A673 (cell line): ENCODE measurements around the gene PDE8A. TPM values are rescaled to one million over a fixed set of nuclear protein-coding genes. Genes with fewer than 3 reads are reported as not detected.
"Not testable (repeated sequence)": the region's sequence is repeated elsewhere in the genome, so short reads cannot be mapped to it uniquely, and the experiment has no call there.

Experiments
- BruUV-seq: library from RNA; stranded (reverse); fragments of 400-500 nt; replicated peaks from 2 replicates; lab custom pipeline; 2021; lab: Mats Ljungman, UMichigan
- CTCF ChIA-PET: fragments of 300-600 bp; sonication (Branson Sonifier 250); formaldehyde crosslinking; loops from one replicate; lab custom pipeline; 2022; ENCODE audit warnings: antibody characterized with exemption; lab: Charles Lee
- POLR2A ChIA-PET: fragments of 300-600 bp; sonication (Branson Sonifier 250); formaldehyde crosslinking; loops from one replicate; lab custom pipeline; 2022; ENCODE audit warnings: antibody characterized with exemption; ENCODE audit not compliant: low non-redundant PET; lab: Charles Lee
- DNase-seq: peaks from one replicate; pipeline ENCODE4 v3.0.0-alpha.2; 2015; ENCODE audit warnings: low spot score
- H3K27ac ChIP-seq: fragments of 200-600 bp; sonication (generic); 2 replicates; pipeline ENCODE4 v1.5.1; 2016; ENCODE audit warnings: mixed run types, low read depth, mild to moderate bottlenecking, mixed read lengths, antibody characterized with exemption, low read length; ENCODE audit not compliant: poor library complexity, severe bottlenecking
- H3K27me3 ChIP-seq: fragments of 200-600 bp; sonication (generic); replicated peaks from 2 replicates; pipeline ENCODE4 v1.6.1; 2017; ENCODE audit warnings: mixed run types, low read depth, mild to moderate bottlenecking, mixed read lengths, antibody characterized with exemption, low read length; ENCODE audit not compliant: insufficient read depth, poor library complexity
- H3K36me3 ChIP-seq: fragments of 200-600 bp; sonication (generic); 2 replicates; pipeline ENCODE4 v1.6.1; 2016; ENCODE audit warnings: mixed run types, mild to moderate bottlenecking, mixed read lengths, antibody characterized with exemption, low read length; ENCODE audit not compliant: insufficient read depth, poor library complexity, severe bottlenecking
- H3K4me1 ChIP-seq: fragments of 200-600 bp; sonication (generic); 2 replicates; pipeline ENCODE4 v1.6.1; 2017; ENCODE audit warnings: mixed run types, mild to moderate bottlenecking, mixed read lengths, antibody characterized with exemption, low read length; ENCODE audit not compliant: insufficient read depth, poor library complexity, severe bottlenecking
- H3K4me3 ChIP-seq: fragments of 200-600 bp; sonication (generic); 2 replicates; pipeline ENCODE4 v1.5.1; 2016; ENCODE audit warnings: low read depth, mixed run types, mild to moderate bottlenecking, mixed read lengths, low read length; ENCODE audit not compliant: poor library complexity, severe bottlenecking
- H3K9me3 ChIP-seq: fragments of 200-600 bp; sonication (generic); 2 replicates; pipeline ENCODE4 v1.6.1; 2016; ENCODE audit warnings: mixed run types, low read depth, mild to moderate bottlenecking, mixed read lengths, antibody characterized with exemption, low read length; ENCODE audit not compliant: poor library complexity, severe bottlenecking
- EZH2 ChIP-seq: fragments of 200-600 bp; sonication (generic); IDR thresholded peaks from 2 replicates; pipeline ENCODE4 v1.6.1; 2017; ENCODE audit warnings: borderline replicate concordance, low read depth, mild to moderate bottlenecking, mixed read lengths, antibody characterized with exemption, low read length; ENCODE audit not compliant: poor library complexity, severe bottlenecking
- intact Hi-C: fragments of 100-400 bp; cut with micrococcal nuclease; formaldehyde crosslinking; loops from one replicate; pipeline ENCODE4 v1.10.0; 2022; ENCODE audit not compliant: unreplicated experiment
- total RNA-seq: library from RNA; stranded (reverse); gene quantifications from 2 replicates; pipeline ENCODE4 v1.2.3, GENCODE V29; 2021
- TF ChIP-seq, protein P1 (sequence below): fragments of 300-800, 200-600 bp; sonication (generic); conservative IDR thresholded peaks from 2 replicates; pipeline ENCODE4 v1.5.1; 2017; ENCODE audit warnings: low read depth, mild to moderate bottlenecking, antibody characterized with exemption, low read length, moderate library complexity, mixed read lengths

PDE8A gene
- total RNA-seq, 1 experiment from 2014 or later: 80.7 TPM

- Histone ChIP-seq H3K36me3 (no peaks in the 10 kb centered on the region), H3K27me3 (no peaks in the 10 kb centered on the region), H3K27ac (peak overlapping the region; percentile 64), H3K9me3 (no peaks in the 10 kb centered on the region), H3K4me3 (no peak overlapping the region), H3K4me1 (peaks cover 49% of the 10 kb centered on the region)
- TSS peak; percentile 79 for BruUV-seq
- TF ChIP-seq, protein P1, sequence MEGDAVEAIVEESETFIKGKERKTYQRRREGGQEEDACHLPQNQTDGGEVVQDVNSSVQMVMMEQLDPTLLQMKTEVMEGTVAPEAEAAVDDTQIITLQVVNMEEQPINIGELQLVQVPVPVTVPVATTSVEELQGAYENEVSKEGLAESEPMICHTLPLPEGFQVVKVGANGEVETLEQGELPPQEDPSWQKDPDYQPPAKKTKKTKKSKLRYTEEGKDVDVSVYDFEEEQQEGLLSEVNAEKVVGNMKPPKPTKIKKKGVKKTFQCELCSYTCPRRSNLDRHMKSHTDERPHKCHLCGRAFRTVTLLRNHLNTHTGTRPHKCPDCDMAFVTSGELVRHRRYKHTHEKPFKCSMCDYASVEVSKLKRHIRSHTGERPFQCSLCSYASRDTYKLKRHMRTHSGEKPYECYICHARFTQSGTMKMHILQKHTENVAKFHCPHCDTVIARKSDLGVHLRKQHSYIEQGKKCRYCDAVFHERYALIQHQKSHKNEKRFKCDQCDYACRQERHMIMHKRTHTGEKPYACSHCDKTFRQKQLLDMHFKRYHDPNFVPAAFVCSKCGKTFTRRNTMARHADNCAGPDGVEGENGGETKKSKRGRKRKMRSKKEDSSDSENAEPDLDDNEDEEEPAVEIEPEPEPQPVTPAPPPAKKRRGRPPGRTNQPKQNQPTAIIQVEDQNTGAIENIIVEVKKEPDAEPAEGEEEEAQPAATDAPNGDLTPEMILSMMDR: no peak
- TF ChIP-seq EZH2: no peak
- ChIA-PET POLR2A (interaction anchor here (0.6 kb wide), 1 partner anchor 56 kb away, joined by 3 read pairs; no protein-coding TSS in a partner anchor), CTCF (interaction anchor here (0.5 to 0.6 kb wide), 3 partner anchors 28 to 60 kb away, joined by 3 read pairs; no protein-coding TSS in a partner anchor)
- intact Hi-C loops: loop anchor here (1.0 kb wide), 1 partner anchor 54 kb away; no protein-coding TSS in a partner anchor
- DNase-seq: no peak
Observed at GRCh38 chr15:85010071-85010385, 28.4 kb downstream of the PDE8A start.

- ChIA-PET CTCF (interaction anchor here (0.5 to 0.6 kb wide), 3 partner anchors 27 to 60 kb away, joined by 3 read pairs; no protein-coding TSS in a partner anchor), POLR2A (interaction anchor here (0.6 to 0.7 kb wide), 2 partner anchors 57 to 101 kb away, joined by 3 read pairs; no protein-coding TSS in a partner anchor)
Observed at GRCh38 chr15:85010386-85011159, 28.9 kb downstream of the PDE8A start.

DNA sequence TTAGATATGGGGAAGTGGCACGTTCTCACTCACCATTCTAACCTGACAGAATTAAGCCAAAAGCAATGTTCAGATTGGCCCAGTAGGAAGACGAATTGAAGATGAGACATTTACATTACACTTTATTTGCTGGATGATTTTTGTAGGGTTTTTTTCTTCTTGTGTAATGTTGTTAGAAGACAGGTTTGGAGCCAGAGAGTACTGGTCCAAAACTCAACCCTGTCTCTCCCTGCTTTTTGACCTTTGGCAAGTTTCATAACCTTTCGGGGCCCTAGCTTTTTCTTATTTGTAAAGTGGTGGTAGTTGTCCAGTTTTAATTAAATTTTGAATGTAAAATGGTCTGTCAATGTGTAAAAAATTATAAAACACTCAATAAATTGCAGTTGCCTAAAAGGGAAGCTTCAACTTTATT is 29.5 kb downstream of the PDE8A start:
- Histone ChIP-seq H3K4me3 (no peak overlapping the region), H3K27ac (no peak overlapping the region), H3K9me3 (no peaks in the 10 kb centered on the region), H3K27me3 (no peaks in the 10 kb centered on the region), H3K4me1 (peaks cover 43% of the 10 kb centered on the region), H3K36me3 (no peaks in the 10 kb centered on the region)
- no TSS peak for BruUV-seq
- POLR2A ChIA-PET: interaction anchor here (0.7 kb wide), 1 partner anchor 102 kb away, joined by 3 read pairs; no protein-coding TSS in a partner anchor
- intact Hi-C loops: no loop called here
- DNase-seq: no peak
- CTCF ChIA-PET: no interaction called here
- no peak for TF ChIP-seq EZH2

More at GRCh38 chr15:85010386-85011159, 28.9 kb downstream of the PDE8A start:
- H3K4me3 ChIP-seq: no peak overlapping the region
- H3K27me3 ChIP-seq: no peaks in the 10 kb centered on the region
- TF ChIP-seq, protein P1: peak; percentile 57
- TF ChIP-seq EZH2: no peak
- peaks cover 43% of the 10 kb centered on the region for H3K4me1 ChIP-seq
- H3K36me3 ChIP-seq: no peaks in the 10 kb centered on the region
- H3K9me3 ChIP-seq: no peaks in the 10 kb centered on the region
- H3K27ac ChIP-seq: peak overlapping the region; percentile 64
- intact Hi-C loops: loop anchor here (1.0 kb wide), 1 partner anchor 54 kb away; no protein-coding TSS in a partner anchor
- peak; percentile 71 for DNase-seq
- BruUV-seq: no TSS peak

GRCh38 chr15:85011724-85012123 is 30.1 kb downstream of the PDE8A start:
- H3K4me3 ChIP-seq, H3K9me3 ChIP-seq, POLR2A ChIA-PET, H3K36me3 ChIP-seq, CTCF ChIA-PET, DNase-seq, BruUV-seq, intact Hi-C loops, H3K27ac ChIP-seq, H3K27me3 ChIP-seq: not testable (repeated sequence)
- peaks cover 40% of the 10 kb centered on the region for H3K4me1 ChIP-seq
